Kidney epithelial cell (primary cell): ENCODE results near the gene FAM184A. TPM values are rescaled to one million over a fixed set of nuclear protein-coding genes. Genes with fewer than 3 reads are reported as not detected.

Experiments
- DNase-seq: peaks from one replicate; pipeline ENCODE4 v3.0.0-alpha.2; 2010; ENCODE audit warnings: low read depth
- H3K27me3 ChIP-seq: 2 replicates; pipeline ENCODE4 v1.6.0; 2011; ENCODE audit warnings: low read length; ENCODE audit not compliant: control insufficient read depth, insufficient read depth
- H3K36me3 ChIP-seq: 2 replicates; pipeline ENCODE4 v1.5.1; 2011; ENCODE audit warnings: low read length; ENCODE audit not compliant: control insufficient read depth, insufficient read depth
- H3K4me3 ChIP-seq: 2 replicates; pipeline ENCODE4 v1.5.1; 2011; ENCODE audit warnings: low read depth, mild to moderate bottlenecking, control low read depth, low read length
- total RNA-seq: library from RNA; depleted of rRNA; stranded (reverse); fragments of >200 nt; gene quantifications from 2 replicates; pipeline ENCODE4 v1.2.3, GENCODE V29; 2015
- TF ChIP-seq, protein P1 (sequence below): IDR thresholded peaks from 2 replicates; pipeline ENCODE4 v1.5.1; 2011; ENCODE audit warnings: mild to moderate bottlenecking, moderate library complexity, low read length, control low read depth, inconsistent platforms; ENCODE audit not compliant: insufficient read depth, poor library complexity, severe bottlenecking

Gene FAM184A
- total RNA-seq, 1 donor from 2014 or later, result 2.0 TPM

DNA sequence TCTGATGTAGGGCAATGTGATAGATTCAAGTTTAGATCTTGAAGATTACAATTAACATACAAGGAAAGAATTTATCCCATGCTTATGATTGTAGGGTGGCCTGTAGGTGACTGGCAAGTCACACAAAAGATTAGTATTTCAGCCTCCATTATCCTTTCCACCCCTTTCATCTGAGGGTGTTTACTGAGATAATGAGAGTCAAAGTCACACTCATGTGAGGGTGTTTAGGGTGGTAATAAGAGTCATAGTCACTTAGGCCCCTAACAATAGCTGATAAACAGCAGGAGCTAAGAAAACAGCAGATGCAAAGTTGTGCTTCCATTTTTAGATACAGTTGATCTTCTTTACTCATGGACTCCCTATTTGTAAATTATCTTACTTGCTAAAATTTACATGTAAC is 11.4 kb downstream of the FAM184A start:
- Histone ChIP-seq H3K4me3 (no peak overlapping the region), H3K27me3 (no peaks in the 10 kb centered on the region), H3K36me3 (no peaks in the 10 kb centered on the region)
- TF ChIP-seq, protein P1, sequence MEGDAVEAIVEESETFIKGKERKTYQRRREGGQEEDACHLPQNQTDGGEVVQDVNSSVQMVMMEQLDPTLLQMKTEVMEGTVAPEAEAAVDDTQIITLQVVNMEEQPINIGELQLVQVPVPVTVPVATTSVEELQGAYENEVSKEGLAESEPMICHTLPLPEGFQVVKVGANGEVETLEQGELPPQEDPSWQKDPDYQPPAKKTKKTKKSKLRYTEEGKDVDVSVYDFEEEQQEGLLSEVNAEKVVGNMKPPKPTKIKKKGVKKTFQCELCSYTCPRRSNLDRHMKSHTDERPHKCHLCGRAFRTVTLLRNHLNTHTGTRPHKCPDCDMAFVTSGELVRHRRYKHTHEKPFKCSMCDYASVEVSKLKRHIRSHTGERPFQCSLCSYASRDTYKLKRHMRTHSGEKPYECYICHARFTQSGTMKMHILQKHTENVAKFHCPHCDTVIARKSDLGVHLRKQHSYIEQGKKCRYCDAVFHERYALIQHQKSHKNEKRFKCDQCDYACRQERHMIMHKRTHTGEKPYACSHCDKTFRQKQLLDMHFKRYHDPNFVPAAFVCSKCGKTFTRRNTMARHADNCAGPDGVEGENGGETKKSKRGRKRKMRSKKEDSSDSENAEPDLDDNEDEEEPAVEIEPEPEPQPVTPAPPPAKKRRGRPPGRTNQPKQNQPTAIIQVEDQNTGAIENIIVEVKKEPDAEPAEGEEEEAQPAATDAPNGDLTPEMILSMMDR, result no peak
- no peak for DNase-seq

DNA sequence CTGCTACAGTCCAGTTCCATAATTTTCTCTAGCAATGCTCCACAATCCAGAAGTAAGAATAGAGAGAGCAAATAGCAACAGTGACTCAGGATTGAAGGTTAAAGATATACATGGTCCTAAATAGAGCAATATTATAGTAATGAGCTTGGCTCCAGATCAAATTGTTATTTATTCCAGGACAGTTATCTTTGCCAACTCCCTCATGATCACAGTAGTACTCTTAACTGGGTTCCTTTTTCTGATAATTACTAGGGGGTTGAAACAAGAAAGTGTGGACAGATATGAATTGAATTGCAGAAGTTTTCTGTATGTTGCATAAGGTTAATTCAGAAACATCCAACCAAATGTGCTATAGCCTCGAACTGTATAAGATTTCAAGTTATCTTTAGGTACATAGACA is 11.9 kb downstream of the FAM184A start:
- TF ChIP-seq, protein P1, result no peak
- Histone ChIP-seq H3K27me3 (no peaks in the 10 kb centered on the region), H3K36me3 (no peaks in the 10 kb centered on the region), H3K4me3 (no peak overlapping the region)
- DNase-seq, result no peak

DNA sequence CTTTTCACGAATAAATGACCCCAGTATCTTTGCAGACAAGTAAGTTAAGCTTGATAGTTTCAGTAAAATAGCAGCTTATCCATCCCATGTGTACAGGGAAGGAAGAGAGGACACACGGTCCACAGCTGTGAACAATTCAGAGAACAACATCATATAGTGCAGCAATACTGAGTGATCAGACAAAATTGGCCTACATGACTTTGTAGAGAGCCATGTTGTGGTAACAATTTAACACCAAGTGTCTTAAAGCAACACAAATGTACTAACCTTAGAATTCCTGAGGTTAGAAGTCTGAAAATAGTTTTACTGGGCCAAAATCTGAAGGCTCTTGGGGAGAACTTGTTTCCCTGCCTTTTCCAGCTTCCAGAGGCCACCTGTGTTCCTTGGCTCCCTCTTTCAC is 12.5 kb downstream of the FAM184A start:
- TF ChIP-seq, protein P1, result no peak
- H3K36me3 ChIP-seq, result no peaks in the 10 kb centered on the region

DNA sequence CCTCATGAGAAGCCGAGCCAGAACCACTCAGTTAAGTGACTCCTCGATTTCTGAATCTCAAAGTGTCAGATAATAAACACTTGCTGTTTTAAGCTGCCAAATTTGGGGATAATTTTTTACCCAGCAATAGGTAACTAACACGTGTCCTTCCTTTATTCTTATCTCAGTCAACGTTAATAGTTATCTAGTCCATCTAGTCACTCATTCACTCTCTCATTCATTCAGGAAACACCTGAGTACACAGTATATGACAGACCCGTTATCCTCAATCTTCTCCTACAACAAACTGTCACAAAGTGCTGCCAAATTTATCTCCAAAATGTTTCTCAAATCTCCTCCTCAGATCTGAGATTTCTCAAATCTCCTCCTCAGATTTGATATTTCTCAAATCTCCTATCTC is 13.1 kb downstream of the FAM184A start:
- no peaks in the 10 kb centered on the region for H3K36me3 ChIP-seq
- no peak overlapping the region for H3K4me3 ChIP-seq
- TF ChIP-seq, protein P1, result no peak
- no peaks in the 10 kb centered on the region for H3K27me3 ChIP-seq
- DNase-seq, result no peak

More for the DNA sequence above, 12.5 kb downstream of the FAM184A start:
- no peak overlapping the region for H3K4me3 ChIP-seq
- no peaks in the 10 kb centered on the region for H3K27me3 ChIP-seq
- DNase-seq, result no peak

DNA sequence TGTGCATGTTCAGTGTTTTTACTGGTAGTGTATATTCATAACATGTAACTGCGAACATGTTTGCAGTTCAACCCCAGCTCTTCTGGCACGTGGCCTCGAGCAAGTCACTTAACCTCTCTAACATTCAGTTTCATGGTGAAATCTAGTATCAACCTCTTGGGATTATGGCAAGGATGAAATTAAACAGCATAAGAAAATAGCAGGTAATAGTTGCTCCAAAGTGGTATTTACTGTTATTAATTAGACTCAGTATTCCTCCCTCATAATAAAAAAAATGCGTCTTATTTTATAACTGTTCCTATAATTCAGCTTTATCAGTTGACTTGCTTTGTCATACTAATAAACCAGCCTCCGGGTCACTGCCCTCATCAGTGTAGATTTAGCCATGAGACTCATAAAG is 15.0 kb downstream of the FAM184A start:
- TF ChIP-seq, protein P1, result no peak
- no peak overlapping the region for H3K4me3 ChIP-seq
- H3K36me3 ChIP-seq, result no peaks in the 10 kb centered on the region
- DNase-seq, result no peak
- no peaks in the 10 kb centered on the region for H3K27me3 ChIP-seq

DNA sequence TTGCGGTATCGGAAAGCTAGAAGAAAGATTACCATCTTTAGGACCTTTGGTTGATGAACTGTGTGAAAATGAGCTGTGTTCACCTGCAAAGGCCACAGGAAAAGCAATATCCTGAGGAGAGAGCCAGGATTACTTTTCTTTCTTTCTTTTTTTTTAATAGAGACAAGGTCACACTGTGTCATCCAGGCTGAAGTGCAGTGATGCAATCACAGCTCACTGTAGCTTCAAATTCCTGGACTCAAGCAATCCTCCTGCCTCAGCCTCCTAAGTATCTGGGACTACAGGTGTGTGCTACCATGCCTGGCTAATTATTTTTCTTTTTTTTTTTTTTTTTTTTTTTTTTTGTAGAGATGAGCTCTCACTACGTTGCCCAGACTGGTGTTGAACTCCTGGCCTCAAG is 17.2 kb downstream of the FAM184A start:
- Histone ChIP-seq H3K27me3 (no peaks in the 10 kb centered on the region), H3K36me3 (no peaks in the 10 kb centered on the region), H3K4me3 (no peak overlapping the region)
- DNase-seq, result no peak
- TF ChIP-seq, protein P1, result no peak
